Lower lobe of right lung (tissue), 2 donors: Measurements from ENCODE around the gene EEPD1. TPM values are rescaled to one million over a fixed set of nuclear protein-coding genes. Genes with fewer than 3 reads are reported as not detected.

ENCODE experiments used
- ATAC-seq, 2 donors: fragments of 200-7000 bp; cut with Tn5 transposase; one replicate each; pipeline ENCODE4 v1.9.1; 2020 to 2022; ENCODE audit warnings: mild to moderate bottlenecking in 2 of 2, moderate library complexity in 2 of 2
- DNase-seq: peaks from one replicate; pipeline ENCODE4 v3.0.0-alpha.2; 2020
- H3K27ac ChIP-seq: fragments of 200-600 bp; one replicate; pipeline ENCODE4 v1.8.0; 2022
- H3K27me3 ChIP-seq: fragments of 200-600 bp; one replicate; pipeline ENCODE4 v1.8.0; 2022; ENCODE audit warnings: low read depth
- H3K36me3 ChIP-seq: fragments of 200-600 bp; one replicate; pipeline ENCODE4 v1.8.0; 2022; ENCODE audit warnings: mild to moderate bottlenecking
- H3K4me1 ChIP-seq: fragments of 200-600 bp; one replicate; pipeline ENCODE4 v1.8.0; 2022
- H3K4me3 ChIP-seq: fragments of 200-600 bp; one replicate; pipeline ENCODE4 v1.8.0; 2022; ENCODE audit warnings: mild to moderate bottlenecking
- H3K9me3 ChIP-seq: fragments of 200-600 bp; one replicate; pipeline ENCODE4 v1.8.0; 2022
- CTCF ChIP-seq: fragments of 200-600 bp; IDR thresholded peaks from one replicate; pipeline ENCODE4 v1.8.0; 2022; ENCODE audit warnings: antibody characterized with exemption, mild to moderate bottlenecking
- intact Hi-C: fragments of 100-400 bp; cut with DNase I; formaldehyde crosslinking; loops from one replicate; pipeline ENCODE4 v1.11.0; 2022
- total RNA-seq: library from RNA; stranded (reverse); fragmentation: NEBNext Ultra II Directional; extraction: Animal tissue kit (Norgen Biotek cat#: 25700); gene quantifications from one replicate; pipeline ENCODE4 v1.2.1, GENCODE V29; 2021
- donor health status: DM: no; HTN: yes; CAD: no; lungs with severe emphysema.

EEPD1 gene
- total RNA-seq, 1 donor from 2014 or later = 7.9 TPM

GRCh38 chr7:36275735-36276284 lies 122.8 kb downstream of the EEPD1 start:
- Histone ChIP-seq H3K4me3 (no peak overlapping the region), H3K27ac (no peak overlapping the region), H3K9me3 (no peaks in the 10 kb centered on the region), H3K27me3 (no peaks in the 10 kb centered on the region), H3K36me3 (no peaks in the 10 kb centered on the region), H3K4me1 (peaks cover 17% of the 10 kb centered on the region)
- no peak for ATAC-seq
- no peak for TF ChIP-seq CTCF
- DNase-seq = no peak
- intact Hi-C loops = no loop called here

- Histone ChIP-seq H3K27ac (no peak overlapping the region), H3K36me3 (no peaks in the 10 kb centered on the region), H3K4me3 (no peak overlapping the region), H3K4me1 (peaks cover 25% of the 10 kb centered on the region), H3K27me3 (no peaks in the 10 kb centered on the region), H3K9me3 (no peaks in the 10 kb centered on the region)
- ATAC-seq = no peak
- TF ChIP-seq CTCF = no peak
- intact Hi-C loops = no loop called here
- DNase-seq = no peak
Observed at GRCh38 chr7:36276428-36277248, 123.6 kb downstream of the EEPD1 start.

GRCh38 chr7:36277249-36277542 lies 124.1 kb downstream of the EEPD1 start:
- DNase-seq (no peak), ATAC-seq (no peak)
- peaks cover 30% of the 10 kb centered on the region for H3K4me1 ChIP-seq
- no peaks in the 10 kb centered on the region for H3K36me3 ChIP-seq
- H3K27ac ChIP-seq = no peak overlapping the region
- H3K4me3 ChIP-seq = no peak overlapping the region
- intact Hi-C loops = no loop called here
- H3K27me3 ChIP-seq = no peaks in the 10 kb centered on the region
- no peak for TF ChIP-seq CTCF
- H3K9me3 ChIP-seq = no peaks in the 10 kb centered on the region

GRCh38 chr7:36278069-36278619 lies 125.1 kb downstream of the EEPD1 start:
- ATAC-seq (no peak), DNase-seq (no peak)
- no peak for TF ChIP-seq CTCF
- peaks cover 25% of the 10 kb centered on the region for H3K4me1 ChIP-seq
- no peak overlapping the region for H3K27ac ChIP-seq
- no peaks in the 10 kb centered on the region for H3K27me3 ChIP-seq
- H3K4me3 ChIP-seq = no peak overlapping the region
- no peaks in the 10 kb centered on the region for H3K36me3 ChIP-seq
- H3K9me3 ChIP-seq = no peaks in the 10 kb centered on the region
- intact Hi-C loops = no loop called here

- DNase-seq (no peak), ATAC-seq (no peak)
- no peaks in the 10 kb centered on the region for H3K36me3 ChIP-seq
- H3K9me3 ChIP-seq = no peaks in the 10 kb centered on the region
- intact Hi-C loops = no loop called here
- TF ChIP-seq CTCF = no peak
- no peak overlapping the region for H3K27ac ChIP-seq
- no peaks in the 10 kb centered on the region for H3K27me3 ChIP-seq
- peaks cover 25% of the 10 kb centered on the region for H3K4me1 ChIP-seq
- no peak overlapping the region for H3K4me3 ChIP-seq
Observed at GRCh38 chr7:36278620-36279172, 125.6 kb downstream of the EEPD1 start.
